Stimulated activated CD8-positive, alpha-beta memory T cell treated with anti-CD3 and anti-CD28 coated beads, Interleukin-2, amount 100 ng/mL, for 48 hours (primary cell): ENCODE measurements around the gene LEPR.
"Not testable (repeated sequence)": the region's sequence is repeated elsewhere in the genome, so short reads cannot be mapped to it uniquely, and the experiment has no call there.

ENCODE experiments used
- DNase-seq, 2 donors: peaks; one replicate each; pipeline ENCODE4 v3.0.0-alpha.2; 2020; ENCODE audit warnings: low read depth in 2 of 2

LEPR gene

GRCh38 chr1:65420590-65421350 lies at the start of gene LEPR, which contains the start of gene LEPROT:
TSS of gene LEPR (plus strand) at chr1:65420668. CDS start at chr1:65565566, 144,898 bp downstream.
TSS of gene LEPROT (plus strand) at chr1:65420668. CDS start at chr1:65420725, 57 bp downstream.
- no peak for DNase-seq

GRCh38 chr1:65371544-65371943 lies 48.9 kb upstream of the LEPR start:
- no peak for DNase-seq

GRCh38 chr1:65372557-65372956 lies 47.9 kb upstream of the LEPR start:
- no peak for DNase-seq

- no peak for DNase-seq
Observed at GRCh38 chr1:65377496-65378246, 42.8 kb upstream of the LEPR start.

GRCh38 chr1:65378247-65378946 lies 42.1 kb upstream of the LEPR start:
- DNase-seq, result no peak

- not testable (repeated sequence) for DNase-seq
Observed at GRCh38 chr1:65384426-65384825, 36.0 kb upstream of the LEPR start.

GRCh38 chr1:65386439-65386838 lies 34.0 kb upstream of the LEPR start:
- DNase-seq, result no peak

GRCh38 chr1:65387821-65388220 lies 32.6 kb upstream of the LEPR start:
- DNase-seq, result no peak

- DNase-seq, result no peak
Observed at GRCh38 chr1:65388908-65389695, 31.4 kb upstream of the LEPR start.

- DNase-seq, result no peak
Observed at GRCh38 chr1:65392497-65392896, 28.0 kb upstream of the LEPR start.

GRCh38 chr1:65393347-65393746 lies 27.1 kb upstream of the LEPR start:
- no peak for DNase-seq

- DNase-seq, result no peak
Observed at GRCh38 chr1:65393928-65394327, 26.5 kb upstream of the LEPR start.

- no peak for DNase-seq
Observed at GRCh38 chr1:65395887-65396612, 24.4 kb upstream of the LEPR start.

GRCh38 chr1:65398083-65398482 lies 22.4 kb upstream of the LEPR start:
- DNase-seq, result no peak

GRCh38 chr1:65399003-65399402 lies 21.5 kb upstream of the LEPR start:
- DNase-seq, result no peak

GRCh38 chr1:65401612-65402011 lies 18.9 kb upstream of the LEPR start:
- DNase-seq, result no peak

GRCh38 chr1:65404941-65405340 lies 15.5 kb upstream of the LEPR start:
- no peak for DNase-seq

- no peak for DNase-seq
Observed at GRCh38 chr1:65407877-65408276, 12.6 kb upstream of the LEPR start.

GRCh38 chr1:65409314-65409713 lies 11.2 kb upstream of the LEPR start:
- no peak for DNase-seq

GRCh38 chr1:65409816-65410326 lies 10.6 kb upstream of the LEPR start:
- DNase-seq, result no peak
